D341Med (cell line): ENCODE results near the gene C1QL4.
"Not testable (repeated sequence)": the region's sequence is repeated elsewhere in the genome, so short reads cannot be mapped to it uniquely, and the experiment has no call there.

Experiments used
- DNase-seq: peaks from one replicate; pipeline ENCODE4 v3.0.0; 2012; ENCODE audit warnings: low spot score

The C1QL4 gene

DNA sequence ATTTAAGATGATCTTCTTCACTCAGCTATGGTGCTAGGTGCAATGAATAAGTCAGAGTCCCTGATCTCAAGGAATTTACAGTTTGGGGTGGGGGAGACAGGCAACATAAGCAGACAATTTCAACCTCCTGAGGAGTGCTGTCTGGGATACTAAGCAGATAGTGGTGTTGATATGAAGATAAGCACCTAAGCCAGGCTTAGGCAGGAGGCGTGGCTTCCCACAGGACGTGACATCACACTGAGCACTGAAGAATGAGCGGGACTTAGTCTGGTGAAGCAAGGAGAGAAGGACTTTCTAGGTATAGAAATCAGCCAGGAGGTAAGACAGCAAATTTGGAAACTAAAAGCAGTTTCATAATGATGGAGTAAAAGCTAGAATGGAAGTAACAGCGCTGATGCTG lies 35.2 kb downstream of the C1QL4 start:
- DNase-seq = no peak

DNA sequence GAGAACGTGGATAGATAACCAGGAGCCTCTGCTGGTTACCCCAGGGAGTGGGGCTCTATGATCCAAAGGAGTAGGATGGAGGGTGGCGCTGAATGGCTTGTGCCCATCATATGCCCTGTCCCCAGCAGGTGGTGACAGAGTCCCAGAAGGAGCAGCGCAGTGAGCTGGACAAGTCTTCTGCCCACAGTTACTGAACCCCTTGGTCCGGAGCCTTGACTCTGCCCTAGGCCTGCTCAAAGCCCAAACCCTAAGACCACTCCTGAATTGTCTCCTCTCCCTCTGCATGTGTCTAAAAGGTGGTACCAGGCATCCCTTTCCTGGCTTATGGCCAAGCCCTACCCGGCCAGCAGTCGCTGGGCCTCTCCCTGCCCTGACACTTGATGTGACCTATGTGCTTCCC lies 38.8 kb downstream of the C1QL4 start:
- peak; percentile 60 for DNase-seq

DNA sequence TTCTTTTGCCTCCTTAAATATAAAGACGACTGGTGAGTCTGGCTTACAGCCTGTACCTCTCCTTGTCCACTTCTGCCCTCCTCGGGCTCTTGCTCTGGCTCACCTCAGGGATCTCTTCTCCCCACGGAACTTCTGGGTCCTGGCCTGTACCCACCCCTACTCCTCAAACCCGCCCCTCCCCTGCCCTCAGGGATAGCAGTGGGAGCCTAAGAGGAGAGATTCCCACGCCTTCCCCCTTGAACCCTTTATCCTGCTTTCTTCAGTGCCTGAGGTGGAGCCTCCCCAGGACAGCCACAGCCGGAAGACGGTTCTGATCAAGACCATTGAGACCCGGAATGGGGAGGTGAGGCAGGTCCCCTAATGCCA lies 39.3 kb downstream of the C1QL4 start:
- no peak for DNase-seq

DNA sequence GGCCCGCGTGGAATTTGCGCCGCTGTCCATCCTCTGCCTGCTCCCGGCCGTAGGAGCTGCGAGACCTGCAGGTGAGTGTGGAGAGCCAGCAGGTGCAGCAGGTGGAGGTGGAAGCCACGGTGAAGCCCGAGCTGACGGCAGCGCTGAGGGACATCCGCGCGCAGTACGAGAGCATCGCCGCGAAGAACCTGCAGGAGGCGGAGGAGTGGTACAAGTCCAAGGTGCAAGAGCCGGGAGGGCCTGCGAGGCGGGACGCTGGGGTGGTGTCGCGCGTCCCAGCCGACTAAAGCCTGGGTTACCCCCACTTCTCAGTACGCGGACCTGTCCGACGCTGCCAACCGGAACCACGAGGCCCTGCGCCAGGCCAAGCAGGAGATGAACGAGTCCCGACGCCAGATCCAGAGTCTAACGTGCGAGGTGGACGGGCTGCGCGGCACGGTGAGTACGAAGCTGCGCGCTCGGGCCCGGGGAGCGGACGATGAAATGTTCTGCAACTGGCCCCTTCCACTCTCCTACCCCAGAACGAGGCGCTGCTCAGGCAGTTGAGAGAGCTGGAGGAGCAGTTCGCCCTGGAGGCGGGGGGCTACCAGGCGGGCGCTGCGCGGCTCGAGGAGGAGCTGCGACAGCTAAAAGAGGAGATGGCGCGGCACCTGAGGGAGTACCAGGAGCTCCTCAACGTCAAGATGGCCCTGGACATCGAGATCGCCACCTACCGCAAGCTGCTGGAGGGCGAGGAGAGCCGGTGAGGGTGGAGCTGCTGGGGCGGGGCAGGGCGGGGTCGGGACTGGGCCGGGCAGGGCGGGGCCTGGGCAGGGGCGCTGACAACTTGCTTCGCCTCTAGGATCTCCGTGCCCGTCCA lies 39.9 kb downstream of the C1QL4 start:
- peak; percentile 82 for DNase-seq

DNA sequence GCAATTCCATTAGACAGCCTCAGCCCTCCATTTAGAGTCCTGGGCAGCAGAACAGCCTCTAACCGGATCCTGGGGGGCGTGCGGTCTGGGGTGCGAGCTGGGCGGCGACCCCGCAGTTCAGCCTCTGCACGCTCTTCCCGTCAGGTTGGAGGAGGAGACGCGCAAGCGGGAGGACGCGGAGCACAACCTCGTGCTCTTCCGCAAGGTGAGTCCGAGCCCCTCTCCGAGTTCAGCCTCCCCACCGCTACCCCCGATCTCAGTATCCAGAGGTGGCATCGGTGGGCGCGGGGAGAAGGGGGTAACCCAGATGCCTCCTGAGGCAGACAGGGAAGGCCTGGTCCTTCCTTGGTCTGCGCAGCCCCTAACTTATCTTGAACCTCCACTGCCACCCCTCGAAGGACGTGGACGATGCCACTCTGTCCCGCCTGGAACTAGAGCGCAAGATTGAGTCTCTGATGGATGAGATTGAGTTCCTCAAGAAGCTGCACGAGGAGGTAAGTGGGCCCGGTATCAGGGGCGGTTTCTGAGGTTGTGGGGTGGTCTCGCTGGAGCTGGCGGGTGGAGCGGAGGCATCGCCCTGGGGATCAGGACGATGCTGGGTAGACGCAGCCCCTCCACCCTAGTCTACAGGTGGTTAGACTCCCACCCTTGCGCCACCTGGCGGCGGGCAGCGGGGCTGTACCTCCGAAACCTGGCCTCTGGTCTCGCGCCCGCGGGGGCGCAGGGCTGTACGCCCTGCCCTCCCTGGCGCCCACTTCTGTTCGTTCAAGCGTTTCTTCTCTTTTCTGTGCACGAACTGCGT lies 40.8 kb downstream of the C1QL4 start:
- DNase-seq = peak; percentile 93

DNA sequence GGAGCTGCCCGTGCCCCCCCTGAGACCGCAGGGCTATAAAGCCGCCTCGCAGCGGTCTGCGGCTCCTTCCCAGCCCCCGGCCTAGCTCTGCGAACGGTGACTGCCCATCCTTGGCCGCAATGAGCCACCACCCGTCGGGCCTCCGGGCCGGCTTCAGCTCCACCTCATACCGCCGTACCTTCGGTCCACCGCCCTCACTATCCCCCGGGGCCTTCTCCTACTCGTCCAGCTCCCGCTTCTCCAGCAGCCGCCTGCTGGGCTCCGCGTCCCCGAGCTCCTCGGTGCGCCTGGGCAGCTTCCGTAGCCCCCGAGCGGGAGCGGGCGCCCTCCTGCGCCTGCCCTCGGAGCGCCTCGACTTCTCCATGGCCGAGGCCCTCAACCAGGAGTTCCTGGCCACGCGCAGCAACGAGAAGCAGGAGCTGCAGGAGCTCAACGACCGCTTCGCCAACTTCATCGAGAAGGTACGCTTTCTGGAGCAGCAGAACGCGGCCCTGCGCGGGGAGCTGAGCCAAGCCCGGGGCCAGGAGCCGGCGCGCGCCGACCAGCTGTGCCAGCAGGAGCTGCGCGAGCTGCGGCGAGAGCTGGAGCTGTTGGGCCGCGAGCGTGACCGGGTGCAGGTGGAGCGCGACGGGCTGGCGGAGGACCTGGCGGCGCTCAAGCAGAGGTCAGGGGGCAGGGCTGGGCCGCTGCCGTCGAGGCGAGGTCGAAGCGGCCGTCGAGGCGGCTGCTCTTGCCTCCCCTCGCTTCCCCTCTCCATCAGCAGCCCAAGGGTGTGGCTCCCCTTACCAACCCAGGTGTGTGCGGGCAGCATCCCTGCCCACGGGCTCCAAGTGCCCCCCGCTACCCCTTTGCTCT lies 41.7 kb downstream of the C1QL4 start, which contains the start of gene PRPH:
Gene PRPH, plus strand, starts transcription at position 66 of the 855 bp plus-strand sequence. Its CDS starts 54 bp downstream, at position 120.
- DNase-seq = no peak

DNA sequence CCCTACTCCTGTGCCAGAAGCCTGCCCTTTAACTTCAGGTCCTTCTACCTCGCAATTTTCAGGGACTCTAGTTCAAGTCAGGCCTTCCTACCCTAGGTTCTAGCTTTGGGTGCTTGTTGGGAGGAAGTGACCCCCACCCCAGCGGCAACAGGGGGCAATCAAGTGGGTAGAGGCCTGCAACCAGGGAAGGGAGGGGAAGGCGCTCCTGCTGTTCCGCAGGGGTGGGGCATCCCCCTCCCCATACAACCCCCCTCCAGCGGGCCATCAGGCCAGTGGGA lies 42.2 kb downstream of the C1QL4 start:
- DNase-seq = no peak

DNA sequence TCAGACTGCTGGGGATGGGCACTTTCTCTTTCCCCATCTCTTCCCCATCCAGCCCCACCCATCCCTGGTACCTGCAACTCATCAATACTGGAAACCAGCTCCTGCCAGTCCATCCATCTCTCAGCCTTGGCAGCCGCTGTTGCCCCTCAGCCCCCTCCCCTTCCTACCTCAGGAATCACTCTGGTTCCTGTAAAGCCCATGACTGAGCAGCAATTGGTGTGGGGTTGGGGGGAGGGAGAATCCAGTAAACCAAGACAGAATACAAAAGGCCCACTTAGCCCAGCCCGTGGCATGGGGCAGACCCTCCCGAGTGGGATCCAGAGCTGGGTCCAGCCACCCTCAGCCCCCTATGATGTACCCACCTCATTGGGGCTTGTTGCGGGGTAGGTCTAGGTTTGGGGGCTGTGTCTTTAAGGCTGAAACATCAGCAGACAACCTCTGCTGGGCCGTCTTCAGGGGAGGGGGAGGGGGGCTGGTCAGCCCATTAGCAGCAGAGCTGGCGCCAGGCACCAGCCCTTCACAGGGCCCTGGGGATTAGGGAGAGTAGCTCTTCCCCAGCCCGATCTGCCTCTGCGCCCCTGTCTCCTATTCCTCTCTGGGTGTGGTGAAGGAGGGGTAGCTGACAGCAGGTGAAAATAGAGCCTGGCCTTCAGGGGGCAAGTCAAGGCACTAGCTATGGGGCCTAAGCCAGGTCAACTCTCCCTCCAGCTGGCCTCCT lies 42.7 kb downstream of the C1QL4 start:
- DNase-seq = no peak

DNA sequence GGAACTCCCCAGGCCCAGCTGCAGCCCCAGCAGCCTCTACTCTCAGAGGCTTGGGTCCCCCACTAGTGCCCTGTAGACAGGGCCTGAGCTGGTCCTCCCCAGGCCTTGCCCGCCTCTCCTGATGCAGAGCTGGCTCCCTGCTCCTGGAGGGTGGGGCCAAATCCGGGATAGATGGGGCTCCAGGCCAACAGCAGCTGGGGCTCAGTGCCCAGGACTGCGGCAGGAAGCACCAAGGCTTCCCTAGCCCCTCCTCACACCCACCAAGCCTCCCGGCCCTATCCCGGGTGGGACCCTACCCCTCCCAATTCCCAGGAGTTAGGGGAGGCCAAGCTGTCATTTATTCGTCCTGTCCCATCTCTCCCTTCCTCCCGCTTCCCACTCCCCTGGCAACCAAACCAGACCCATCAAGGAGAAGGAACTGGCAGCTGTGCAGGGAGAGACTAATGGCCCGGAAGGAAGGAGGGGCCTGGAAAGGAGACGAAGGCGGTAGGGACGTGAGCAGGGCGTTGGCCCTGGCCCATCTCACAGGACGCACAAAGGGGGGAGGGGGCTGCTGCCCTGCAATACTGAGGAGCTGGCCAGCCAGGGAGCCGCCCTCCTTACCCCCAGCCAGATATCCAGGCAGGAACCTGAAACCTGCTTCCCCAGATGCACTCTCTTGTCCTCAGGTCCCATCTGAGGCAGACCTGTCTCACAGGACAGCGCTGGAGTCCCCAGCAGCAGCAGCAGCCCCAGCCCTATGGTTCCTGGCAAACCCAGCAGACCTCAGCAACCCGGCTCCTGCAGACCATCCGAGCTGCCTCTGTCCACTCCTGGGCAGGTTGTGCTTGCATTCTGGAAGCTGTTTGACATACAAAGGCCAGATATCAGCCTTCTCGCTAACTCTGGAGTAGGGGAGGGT lies 43.7 kb downstream of the C1QL4 start:
- no peak for DNase-seq

DNA sequence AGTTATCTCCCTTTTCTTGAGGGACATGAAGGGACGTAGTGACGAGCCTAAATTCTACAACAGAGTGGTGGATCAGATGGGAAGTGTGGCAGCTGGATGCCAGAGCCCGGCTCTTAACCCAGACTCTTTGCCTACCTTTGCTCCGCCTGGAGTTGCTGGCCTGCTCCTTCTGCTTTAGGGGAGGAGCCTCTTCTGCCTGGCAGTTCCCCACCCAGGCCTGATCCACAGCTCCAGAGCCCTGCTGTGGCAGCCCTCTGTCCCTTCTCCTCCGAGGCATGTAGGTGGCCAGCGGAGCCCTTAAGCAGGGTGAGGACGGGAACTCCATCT lies 44.3 kb downstream of the C1QL4 start:
- no peak for DNase-seq

DNA sequence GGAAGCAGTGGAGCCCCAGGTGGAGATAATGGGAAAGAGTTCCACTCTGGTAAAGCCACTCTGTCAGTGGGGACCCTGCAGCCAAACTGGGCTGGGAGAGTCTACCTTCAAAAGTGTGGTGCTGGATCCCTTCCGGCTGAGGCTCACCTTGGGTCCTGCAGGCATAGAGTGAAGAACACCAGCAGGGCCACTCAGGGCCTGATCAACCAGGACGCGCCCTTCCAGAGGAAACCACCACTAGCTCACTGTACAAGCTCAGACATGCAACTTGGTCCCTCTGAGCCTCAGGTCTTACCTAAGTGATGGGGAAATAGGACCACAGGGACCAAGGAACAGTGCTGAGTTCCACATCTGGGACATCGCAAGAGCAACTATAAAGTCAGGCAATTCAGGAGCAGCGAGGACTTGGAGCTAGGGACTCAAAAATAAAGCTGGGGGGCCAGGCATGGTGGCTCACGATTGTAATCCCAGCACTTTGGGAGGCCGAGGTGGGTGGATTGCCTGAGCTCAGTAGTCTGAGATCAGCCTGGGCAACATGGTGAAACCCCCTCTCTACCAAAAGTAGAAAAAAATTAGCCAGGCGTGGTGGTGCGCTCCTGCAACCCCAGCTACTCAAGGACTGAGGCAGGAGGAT lies 47.9 kb downstream of the C1QL4 start:
- peak; percentile 33 for DNase-seq

DNA sequence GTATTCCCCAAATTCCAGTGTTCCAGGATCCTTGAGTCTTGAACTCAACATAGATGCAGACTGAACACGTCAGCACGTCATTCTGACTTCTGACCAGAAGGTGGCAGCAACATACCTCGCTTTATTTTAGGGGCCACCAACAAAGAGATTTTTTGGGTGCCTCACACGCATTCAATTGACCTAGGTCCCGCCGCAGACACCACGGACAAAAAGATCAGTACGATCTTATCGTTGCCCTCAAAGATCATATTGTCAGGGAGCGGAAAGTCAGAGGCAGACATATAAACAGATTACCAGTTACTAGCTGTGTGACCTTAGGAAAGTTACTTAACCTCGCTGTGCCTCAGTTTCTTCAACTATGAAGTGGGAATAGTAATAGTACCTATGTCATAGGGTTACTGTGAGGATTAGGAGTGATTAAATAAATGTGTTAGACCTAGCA lies 48.6 kb downstream of the C1QL4 start:
- DNase-seq = peak; percentile 75

DNA sequence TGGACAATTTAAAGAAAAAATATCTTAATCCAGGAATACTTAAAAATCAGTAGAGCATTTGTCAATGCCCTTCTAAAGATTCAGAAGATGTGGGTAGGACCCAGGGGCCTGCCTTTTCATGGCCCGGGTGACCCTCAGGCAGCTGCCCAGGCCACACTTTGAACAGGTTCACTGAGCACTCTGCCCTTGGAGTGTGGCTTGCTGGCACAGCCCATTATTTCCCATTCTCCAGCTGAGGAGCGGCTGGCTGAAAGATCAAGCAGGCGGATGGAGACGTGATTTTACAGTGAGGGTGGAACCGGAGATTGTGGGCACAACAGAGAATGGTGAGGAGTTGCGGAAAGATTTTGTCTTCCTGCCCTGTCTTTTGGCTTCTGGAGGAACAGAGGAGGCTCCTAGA lies 49.1 kb downstream of the C1QL4 start:
- DNase-seq = no peak

DNA sequence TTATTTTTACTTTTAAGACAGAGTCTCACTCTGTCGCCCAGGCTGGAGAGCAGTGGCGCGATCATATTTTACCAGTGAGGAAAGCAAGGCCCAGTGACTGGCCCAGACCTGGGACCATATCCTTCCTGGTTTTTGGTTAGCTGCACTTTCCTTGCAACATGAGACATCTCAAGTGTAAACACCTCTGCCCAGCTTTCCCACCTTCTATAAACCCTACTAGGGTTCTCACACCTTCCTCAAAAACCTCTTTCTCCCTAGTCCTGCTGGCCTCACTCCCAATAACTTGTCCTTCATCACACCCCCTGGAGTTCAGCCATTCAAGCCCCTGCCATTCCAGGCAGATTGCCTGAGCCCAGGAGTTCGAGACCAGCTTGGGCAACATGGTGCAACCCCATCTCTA lies 52.3 kb downstream of the C1QL4 start:
- no peak for DNase-seq

DNA sequence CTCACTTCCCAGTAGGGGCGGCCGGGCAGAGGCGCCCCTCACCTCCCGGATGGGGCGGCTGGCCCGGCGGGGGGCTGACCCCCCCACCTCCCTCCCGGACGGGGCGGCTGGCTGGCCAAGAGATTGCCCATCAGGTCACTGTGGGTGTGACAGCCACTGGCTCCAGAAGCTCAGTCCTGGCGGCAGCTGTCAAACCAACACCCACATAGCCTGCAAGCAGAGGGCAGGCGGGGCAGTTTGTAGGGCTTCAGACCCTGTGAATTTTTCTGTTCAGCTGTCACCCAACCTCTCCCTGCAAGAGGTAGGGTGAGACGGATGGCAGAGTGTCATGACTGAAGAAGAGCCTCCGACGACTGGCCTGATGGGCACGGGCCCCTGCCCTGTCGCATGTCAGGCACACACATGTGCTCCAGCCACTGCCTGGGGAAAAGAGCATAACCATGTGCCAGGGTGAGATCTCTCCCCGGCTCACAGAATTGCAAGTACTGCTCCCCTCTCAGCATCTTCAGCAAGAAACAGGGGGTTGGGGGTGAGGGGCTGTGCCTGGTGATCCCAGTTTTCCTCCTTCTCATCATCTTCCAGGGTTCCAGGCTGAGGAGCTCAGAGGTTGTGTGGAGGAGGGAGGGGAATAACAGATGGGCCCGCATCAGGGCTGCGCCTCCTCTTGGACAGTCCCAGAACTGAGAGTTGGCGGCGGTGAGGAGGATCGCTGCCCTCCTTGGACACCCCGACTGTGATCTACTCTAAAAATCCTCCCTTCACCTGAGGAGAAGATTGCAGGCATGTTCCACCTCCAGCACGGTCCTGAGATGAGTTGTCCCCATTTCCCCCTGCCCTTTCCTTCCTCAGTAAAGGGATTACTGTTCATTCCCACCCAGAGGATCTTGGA lies 53.2 kb downstream of the C1QL4 start:
- peak; percentile 45 for DNase-seq

DNA sequence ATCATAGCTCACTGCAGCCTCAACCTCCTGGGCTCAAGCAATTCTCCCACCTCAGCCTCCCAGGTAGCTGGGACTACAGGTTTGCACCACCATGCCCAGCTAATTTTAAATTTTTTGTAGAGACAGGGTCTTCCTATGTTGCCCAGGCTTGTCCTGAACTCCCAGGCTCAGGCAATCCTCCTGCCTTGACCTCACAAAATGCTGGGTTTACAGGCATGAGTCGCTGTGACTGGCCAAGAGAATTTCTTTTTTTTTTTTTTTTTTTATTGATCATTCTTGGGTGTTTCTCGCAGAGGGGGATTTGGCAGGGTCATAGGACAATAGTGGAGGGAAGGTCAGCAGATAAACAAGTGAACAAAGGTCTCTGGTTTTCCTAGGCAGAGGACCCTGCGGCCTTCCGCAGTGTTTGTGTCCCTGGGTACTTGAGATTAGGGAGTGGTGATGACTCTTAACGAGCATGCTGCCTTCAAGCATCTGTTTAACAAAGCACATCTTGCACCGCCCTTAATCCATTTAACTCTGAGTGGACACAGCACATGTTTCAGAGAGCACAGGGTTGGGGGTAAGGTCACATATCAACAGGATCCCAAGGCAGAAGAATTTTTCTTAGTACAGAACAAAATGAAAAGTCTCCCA lies 54.1 kb downstream of the C1QL4 start:
- not testable (repeated sequence) for DNase-seq
